ENCODE data around the gene CYTH4.

DNA sequence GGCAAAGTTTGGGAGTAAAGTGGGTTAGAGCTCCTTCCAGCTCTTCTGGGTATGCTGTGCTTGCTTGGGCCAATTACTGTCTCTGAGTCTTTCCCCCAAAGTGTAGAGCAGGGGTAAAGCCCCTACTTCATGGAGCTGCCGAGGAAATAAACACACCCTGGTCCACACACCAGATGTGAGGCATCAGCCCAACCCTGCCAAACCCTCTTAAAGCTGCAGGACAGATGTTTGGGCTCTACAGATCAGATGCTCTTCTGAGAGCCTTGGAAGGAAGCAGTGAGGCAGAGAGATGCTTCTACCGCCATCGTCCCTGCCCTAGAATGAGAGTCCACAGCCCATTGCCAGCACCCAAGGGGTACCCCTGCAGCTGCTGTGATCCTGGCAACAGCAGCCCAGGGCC lies 80.3 kb downstream of the CYTH4 start:
- TF ChIP-seq, protein P1, sequence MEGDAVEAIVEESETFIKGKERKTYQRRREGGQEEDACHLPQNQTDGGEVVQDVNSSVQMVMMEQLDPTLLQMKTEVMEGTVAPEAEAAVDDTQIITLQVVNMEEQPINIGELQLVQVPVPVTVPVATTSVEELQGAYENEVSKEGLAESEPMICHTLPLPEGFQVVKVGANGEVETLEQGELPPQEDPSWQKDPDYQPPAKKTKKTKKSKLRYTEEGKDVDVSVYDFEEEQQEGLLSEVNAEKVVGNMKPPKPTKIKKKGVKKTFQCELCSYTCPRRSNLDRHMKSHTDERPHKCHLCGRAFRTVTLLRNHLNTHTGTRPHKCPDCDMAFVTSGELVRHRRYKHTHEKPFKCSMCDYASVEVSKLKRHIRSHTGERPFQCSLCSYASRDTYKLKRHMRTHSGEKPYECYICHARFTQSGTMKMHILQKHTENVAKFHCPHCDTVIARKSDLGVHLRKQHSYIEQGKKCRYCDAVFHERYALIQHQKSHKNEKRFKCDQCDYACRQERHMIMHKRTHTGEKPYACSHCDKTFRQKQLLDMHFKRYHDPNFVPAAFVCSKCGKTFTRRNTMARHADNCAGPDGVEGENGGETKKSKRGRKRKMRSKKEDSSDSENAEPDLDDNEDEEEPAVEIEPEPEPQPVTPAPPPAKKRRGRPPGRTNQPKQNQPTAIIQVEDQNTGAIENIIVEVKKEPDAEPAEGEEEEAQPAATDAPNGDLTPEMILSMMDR (IDR thresholded peaks at IDR 0.05), result no peak
- TF ChIP-seq POLR2A (IDR thresholded peaks at IDR 0.05), result no peak

Measured in lower leg skin (tissue), 3 donors.